CD4-positive, alpha-beta T cell (primary cell): ENCODE measurements around the gene SPECC1. TPM values are rescaled to one million over a fixed set of nuclear protein-coding genes. Genes with fewer than 3 reads are reported as not detected.

Experiments
- ATAC-seq: fragments of 200-7000 bp; cut with Tn5 transposase; one replicate; pipeline ENCODE4 v1.10.0; 2022; ENCODE audit warnings: mild to moderate bottlenecking; ENCODE audit not compliant: poor library complexity
- CTCF ChIA-PET: fragments of 350-600 bp; sonication (Branson Sonifier 250); formaldehyde crosslinking; loops from one replicate; lab custom pipeline; 2021; ENCODE audit warnings: antibody characterized with exemption, inconsistent platforms; lab: Charles Lee
- POLR2A ChIA-PET: fragments of 350-600 bp; sonication (Branson Sonifier 250); formaldehyde crosslinking; loops from one replicate; lab custom pipeline; 2021; ENCODE audit warnings: antibody characterized with exemption, inconsistent platforms; lab: Charles Lee
- DNase-seq, 14 experiments: peaks; one replicate each; pipeline ENCODE4 v3.0.0-alpha.2; 2013 to 2020; ENCODE audit warnings: mixed read lengths in 2 of 14
- H3K27ac ChIP-seq, 2 donors: one replicate each; pipeline versions ENCODE4 v1.5.1 to v1.7.0; 2013; ENCODE audit warnings: low read length in 2 of 2, low read depth in 1 of 2, mild to moderate bottlenecking in 1 of 2
- H3K27me3 ChIP-seq, 2 experiments: 1 replicate in 1 of 2; 2 replicates in 1 of 2; pipeline versions ENCODE4 v1.6.1 to v1.7.0; 2013; ENCODE audit warnings: low read length in 2 of 2, control low read depth in 1 of 2, mild to moderate bottlenecking in 1 of 2, moderate library complexity in 1 of 2; ENCODE audit not compliant: insufficient read depth in 2 of 2, control insufficient read depth in 1 of 2
- H3K36me3 ChIP-seq: one replicate; pipeline ENCODE4 v1.6.1; 2013; ENCODE audit warnings: low read length, control low read depth; ENCODE audit not compliant: insufficient read depth
- H3K4me1 ChIP-seq: one replicate; pipeline ENCODE4 v1.6.1; 2013; ENCODE audit warnings: low read length, control low read depth; ENCODE audit not compliant: insufficient read depth
- H3K4me3 ChIP-seq: one replicate; pipeline ENCODE4 v1.5.1; 2013; ENCODE audit warnings: mild to moderate bottlenecking, low read length, moderate library complexity
- H3K9me3 ChIP-seq, 2 experiments: 1 replicate in 1 of 2; 2 replicates in 1 of 2; pipeline versions ENCODE4 v1.6.1 to v1.7.0; 2013; ENCODE audit warnings: low read length in 2 of 2, mild to moderate bottlenecking in 2 of 2, control low read depth in 1 of 2, moderate library complexity in 1 of 2; ENCODE audit not compliant: control insufficient read depth in 1 of 2, insufficient read depth in 1 of 2
- H3K27ac Mint-ChIP-seq: one replicate; pipeline ENCODE4 v1.8.0; 2020; ENCODE audit warnings: mixed read lengths
- H3K27me3 Mint-ChIP-seq: one replicate; pipeline ENCODE4 v1.8.0; 2021; ENCODE audit warnings: mixed read lengths
- H3K36me3 Mint-ChIP-seq: one replicate; pipeline ENCODE4 v1.8.0; 2021; ENCODE audit warnings: low read depth, mixed read lengths
- H3K4me1 Mint-ChIP-seq: one replicate; pipeline ENCODE4 v1.8.0; 2021; ENCODE audit warnings: low read depth, mixed read lengths
- H3K4me3 Mint-ChIP-seq: one replicate; pipeline ENCODE4 v1.8.0; 2020; ENCODE audit warnings: mild to moderate bottlenecking, mixed read lengths
- H3K9me3 Mint-ChIP-seq: one replicate; pipeline ENCODE4 v1.8.0; 2020; ENCODE audit warnings: mixed read lengths
- CTCF ChIP-seq: fragments of 200-600 bp; IDR thresholded peaks from one replicate; pipeline ENCODE4 v1.8.0; 2022; ENCODE audit warnings: antibody characterized with exemption, mild to moderate bottlenecking
- intact Hi-C, 2 experiments: fragments of 100-400 bp; cut with DNase I in 1 of 2; cut with micrococcal nuclease in 1 of 2; formaldehyde crosslinking; loops; one replicate each; pipeline versions ENCODE4 v1.15.1 to v1.9.0; 2023 to 2025; cut with DNase I, micrococcal nuclease
- total RNA-seq, 174 experiments: library from RNA in 2 of 174; stranded (reverse) in 2 of 174; gene quantifications; one replicate each; pipeline ENCODE4 v1.2.3 and lab custom pipeline; 2021 to 2026

The SPECC1 gene
- total RNA-seq, 2 experiments from 2014 or later, result 4.3 to 4.4 TPM

- H3K9me3 ChIP-seq, result no peaks in the 10 kb centered on the region
- H3K4me1 ChIP-seq, result no peaks in the 10 kb centered on the region
- H3K27me3 ChIP-seq, result no peaks in the 10 kb centered on the region
- H3K27ac Mint-ChIP-seq, result no peak overlapping the region
- no peaks in the 10 kb centered on the region for H3K4me1 Mint-ChIP-seq
- H3K9me3 Mint-ChIP-seq, result no peaks in the 10 kb centered on the region
- H3K27ac ChIP-seq, result no peak overlapping the region
- ChIA-PET CTCF (no interaction called here), POLR2A (no interaction called here)
- H3K27me3 Mint-ChIP-seq, result no peaks in the 10 kb centered on the region
- H3K36me3 ChIP-seq, result no peaks in the 10 kb centered on the region
- H3K36me3 Mint-ChIP-seq, result no peaks in the 10 kb centered on the region
- ATAC-seq (no peak), DNase-seq (no peak)
- no peak overlapping the region for H3K4me3 Mint-ChIP-seq
- intact Hi-C loops, result no loop called here
- TF ChIP-seq CTCF, result no peak
- H3K4me3 ChIP-seq, result no peak overlapping the region
These were observed 136.4 kb downstream of the SPECC1 start for GRCh38 chr17:20145567-20145966.

GRCh38 chr17:20149251-20149650, 140.1 kb downstream of the SPECC1 start:
- Mint-ChIP-seq H3K9me3 (no peaks in the 10 kb centered on the region), H3K4me3 (no peak overlapping the region), H3K27ac (no peak overlapping the region), H3K36me3 (no peaks in the 10 kb centered on the region), H3K4me1 (no peaks in the 10 kb centered on the region), H3K27me3 (no peaks in the 10 kb centered on the region)
- no peaks in the 10 kb centered on the region for H3K4me1 ChIP-seq
- ChIA-PET CTCF (no interaction called here), POLR2A (no interaction called here)
- intact Hi-C loops, result loop anchor here in 1 of 2 experiments (1.0 kb wide), 1 partner anchor 26 kb away; no protein-coding TSS in a partner anchor
- H3K4me3 ChIP-seq, result no peak overlapping the region
- TF ChIP-seq CTCF, result no peak
- no peaks in the 10 kb centered on the region for H3K27me3 ChIP-seq
- H3K27ac ChIP-seq, result no peak overlapping the region
- DNase-seq, result no peak
- no peak for ATAC-seq
- no peaks in the 10 kb centered on the region for H3K9me3 ChIP-seq
- no peaks in the 10 kb centered on the region for H3K36me3 ChIP-seq

GRCh38 chr17:20151174-20151573, 142.0 kb downstream of the SPECC1 start:
- Mint-ChIP-seq H3K27me3 (no peaks in the 10 kb centered on the region), H3K27ac (no peak overlapping the region), H3K9me3 (no peaks in the 10 kb centered on the region), H3K4me3 (no peak overlapping the region), H3K36me3 (no peaks in the 10 kb centered on the region), H3K4me1 (no peaks in the 10 kb centered on the region)
- CTCF ChIA-PET, result no interaction called here
- ATAC-seq (no peak), DNase-seq (no peak)
- Histone ChIP-seq H3K27me3 (no peaks in the 10 kb centered on the region), H3K4me1 (peaks cover 10% of the 10 kb centered on the region), H3K9me3 (no peaks in the 10 kb centered on the region), H3K36me3 (no peaks in the 10 kb centered on the region), H3K27ac (no peak overlapping the region), H3K4me3 (no peak overlapping the region)
- intact Hi-C loops, result loop anchor here in 1 of 2 experiments (10.0 kb wide), 1 partner anchor 1134 kb away; the partner anchor contains the start of gene MAP2K3
- POLR2A ChIA-PET, result no interaction called here
- TF ChIP-seq CTCF, result no peak
